ENCODE measurements around the gene THBD. TPM values are rescaled to one million over a fixed set of nuclear protein-coding genes. Genes with fewer than 3 reads are reported as not detected.

The THBD gene
- total RNA-seq, 1 experiment from 2014 or later: not detected

DNA sequence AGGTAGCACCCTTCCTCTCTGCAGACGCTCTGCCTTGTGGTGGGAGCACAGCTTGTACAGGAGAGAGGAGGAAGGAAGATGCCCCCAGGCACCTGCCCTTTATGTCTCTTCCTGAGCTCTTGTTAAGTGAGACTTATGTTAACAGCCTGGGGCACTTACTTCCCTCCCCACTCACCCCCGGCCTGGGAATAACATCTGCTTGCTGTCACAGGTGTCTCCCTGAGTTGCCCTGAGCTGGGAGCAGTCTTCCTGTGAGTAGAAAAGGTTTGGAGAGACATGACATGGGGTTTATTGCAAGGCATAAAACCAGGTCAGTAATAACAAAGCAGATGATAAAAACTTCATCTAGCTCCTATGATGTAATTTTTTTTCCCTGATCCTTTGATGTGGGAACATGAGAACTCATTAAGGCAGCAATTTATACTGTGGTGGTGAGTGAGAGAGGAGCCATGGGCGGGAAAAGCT lies 12.4 kb downstream of the THBD start:
- TF ChIP-seq, protein P1, sequence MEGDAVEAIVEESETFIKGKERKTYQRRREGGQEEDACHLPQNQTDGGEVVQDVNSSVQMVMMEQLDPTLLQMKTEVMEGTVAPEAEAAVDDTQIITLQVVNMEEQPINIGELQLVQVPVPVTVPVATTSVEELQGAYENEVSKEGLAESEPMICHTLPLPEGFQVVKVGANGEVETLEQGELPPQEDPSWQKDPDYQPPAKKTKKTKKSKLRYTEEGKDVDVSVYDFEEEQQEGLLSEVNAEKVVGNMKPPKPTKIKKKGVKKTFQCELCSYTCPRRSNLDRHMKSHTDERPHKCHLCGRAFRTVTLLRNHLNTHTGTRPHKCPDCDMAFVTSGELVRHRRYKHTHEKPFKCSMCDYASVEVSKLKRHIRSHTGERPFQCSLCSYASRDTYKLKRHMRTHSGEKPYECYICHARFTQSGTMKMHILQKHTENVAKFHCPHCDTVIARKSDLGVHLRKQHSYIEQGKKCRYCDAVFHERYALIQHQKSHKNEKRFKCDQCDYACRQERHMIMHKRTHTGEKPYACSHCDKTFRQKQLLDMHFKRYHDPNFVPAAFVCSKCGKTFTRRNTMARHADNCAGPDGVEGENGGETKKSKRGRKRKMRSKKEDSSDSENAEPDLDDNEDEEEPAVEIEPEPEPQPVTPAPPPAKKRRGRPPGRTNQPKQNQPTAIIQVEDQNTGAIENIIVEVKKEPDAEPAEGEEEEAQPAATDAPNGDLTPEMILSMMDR (IDR thresholded peaks at IDR 0.05; ENCODE audit: unreplicated experiment): no peak
- BruUV-seq (replicated peaks): no TSS peak
- no peak overlapping the region for H3K27ac Mint-ChIP-seq (ENCODE audit: unreplicated experiment)
- H3K4me1 Mint-ChIP-seq (ENCODE audit: low read depth, unreplicated experiment): no peaks in the 10 kb centered on the region
- intact Hi-C loops (cut with micrococcal nuclease; ENCODE audit: unreplicated experiment): no loop called here
- CTCF ChIA-PET: no interaction called here
- H3K4me3 Mint-ChIP-seq (ENCODE audit: low read depth, unreplicated experiment): no peak overlapping the region
- no peak for DNase-seq
- H3K27me3 Mint-ChIP-seq (ENCODE audit: unreplicated experiment): peaks cover 35% of the 10 kb centered on the region
- H3K36me3 Mint-ChIP-seq (ENCODE audit: insufficient read depth, unreplicated experiment): no peaks in the 10 kb centered on the region
- no peaks in the 10 kb centered on the region for H3K9me3 Mint-ChIP-seq (ENCODE audit: low read depth, unreplicated experiment)

DNA sequence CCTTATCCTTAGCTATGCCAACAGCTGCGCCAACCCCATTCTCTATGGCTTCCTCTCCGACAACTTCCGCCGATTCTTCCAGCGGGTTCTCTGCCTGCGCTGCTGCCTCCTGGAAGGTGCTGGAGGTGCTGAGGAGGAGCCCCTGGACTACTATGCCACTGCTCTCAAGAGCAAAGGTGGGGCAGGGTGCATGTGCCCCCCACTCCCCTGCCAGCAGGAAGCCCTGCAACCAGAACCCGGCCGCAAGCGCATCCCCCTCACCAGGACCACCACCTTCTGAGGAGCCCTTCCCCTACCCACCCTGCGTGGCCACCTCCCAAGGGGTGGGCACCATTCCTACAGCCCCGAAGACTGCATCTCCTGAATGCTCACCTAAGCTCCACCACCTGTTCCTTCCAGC lies 13.1 kb downstream of the THBD start:
- no peaks in the 10 kb centered on the region for H3K9me3 Mint-ChIP-seq (ENCODE audit: low read depth, unreplicated experiment)
- DNase-seq: no peak
- H3K4me1 Mint-ChIP-seq (ENCODE audit: low read depth, unreplicated experiment): no peaks in the 10 kb centered on the region
- BruUV-seq (replicated peaks): no TSS peak
- H3K27ac Mint-ChIP-seq (ENCODE audit: unreplicated experiment): no peak overlapping the region
- no peaks in the 10 kb centered on the region for H3K36me3 Mint-ChIP-seq (ENCODE audit: insufficient read depth, unreplicated experiment)
- intact Hi-C loops (cut with micrococcal nuclease; ENCODE audit: unreplicated experiment): no loop called here
- peaks cover 28% of the 10 kb centered on the region for H3K27me3 Mint-ChIP-seq (ENCODE audit: unreplicated experiment)
- no peak overlapping the region for H3K4me3 Mint-ChIP-seq (ENCODE audit: low read depth, unreplicated experiment)
- TF ChIP-seq, protein P1 (IDR thresholded peaks at IDR 0.05; ENCODE audit: unreplicated experiment): no peak
- CTCF ChIA-PET: no interaction called here

DNA sequence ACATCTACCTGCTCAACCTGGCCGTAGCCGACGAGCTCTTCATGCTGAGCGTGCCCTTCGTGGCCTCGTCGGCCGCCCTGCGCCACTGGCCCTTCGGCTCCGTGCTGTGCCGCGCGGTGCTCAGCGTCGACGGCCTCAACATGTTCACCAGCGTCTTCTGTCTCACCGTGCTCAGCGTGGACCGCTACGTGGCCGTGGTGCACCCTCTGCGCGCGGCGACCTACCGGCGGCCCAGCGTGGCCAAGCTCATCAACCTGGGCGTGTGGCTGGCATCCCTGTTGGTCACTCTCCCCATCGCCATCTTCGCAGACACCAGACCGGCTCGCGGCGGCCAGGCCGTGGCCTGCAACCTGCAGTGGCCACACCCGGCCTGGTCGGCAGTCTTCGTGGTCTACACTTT lies 13.7 kb downstream of the THBD start:
- peaks cover 22% of the 10 kb centered on the region for H3K27me3 Mint-ChIP-seq (ENCODE audit: unreplicated experiment)
- DNase-seq: no peak
- TF ChIP-seq, protein P1 (IDR thresholded peaks at IDR 0.05; ENCODE audit: unreplicated experiment): no peak
- BruUV-seq (replicated peaks): no TSS peak
- no peaks in the 10 kb centered on the region for H3K4me1 Mint-ChIP-seq (ENCODE audit: low read depth, unreplicated experiment)
- CTCF ChIA-PET: no interaction called here
- H3K9me3 Mint-ChIP-seq (ENCODE audit: low read depth, unreplicated experiment): no peaks in the 10 kb centered on the region
- intact Hi-C loops (cut with micrococcal nuclease; ENCODE audit: unreplicated experiment): no loop called here
- H3K36me3 Mint-ChIP-seq (ENCODE audit: insufficient read depth, unreplicated experiment): no peaks in the 10 kb centered on the region
- H3K27ac Mint-ChIP-seq (ENCODE audit: unreplicated experiment): no peak overlapping the region
- H3K4me3 Mint-ChIP-seq (ENCODE audit: low read depth, unreplicated experiment): no peak overlapping the region

DNA sequence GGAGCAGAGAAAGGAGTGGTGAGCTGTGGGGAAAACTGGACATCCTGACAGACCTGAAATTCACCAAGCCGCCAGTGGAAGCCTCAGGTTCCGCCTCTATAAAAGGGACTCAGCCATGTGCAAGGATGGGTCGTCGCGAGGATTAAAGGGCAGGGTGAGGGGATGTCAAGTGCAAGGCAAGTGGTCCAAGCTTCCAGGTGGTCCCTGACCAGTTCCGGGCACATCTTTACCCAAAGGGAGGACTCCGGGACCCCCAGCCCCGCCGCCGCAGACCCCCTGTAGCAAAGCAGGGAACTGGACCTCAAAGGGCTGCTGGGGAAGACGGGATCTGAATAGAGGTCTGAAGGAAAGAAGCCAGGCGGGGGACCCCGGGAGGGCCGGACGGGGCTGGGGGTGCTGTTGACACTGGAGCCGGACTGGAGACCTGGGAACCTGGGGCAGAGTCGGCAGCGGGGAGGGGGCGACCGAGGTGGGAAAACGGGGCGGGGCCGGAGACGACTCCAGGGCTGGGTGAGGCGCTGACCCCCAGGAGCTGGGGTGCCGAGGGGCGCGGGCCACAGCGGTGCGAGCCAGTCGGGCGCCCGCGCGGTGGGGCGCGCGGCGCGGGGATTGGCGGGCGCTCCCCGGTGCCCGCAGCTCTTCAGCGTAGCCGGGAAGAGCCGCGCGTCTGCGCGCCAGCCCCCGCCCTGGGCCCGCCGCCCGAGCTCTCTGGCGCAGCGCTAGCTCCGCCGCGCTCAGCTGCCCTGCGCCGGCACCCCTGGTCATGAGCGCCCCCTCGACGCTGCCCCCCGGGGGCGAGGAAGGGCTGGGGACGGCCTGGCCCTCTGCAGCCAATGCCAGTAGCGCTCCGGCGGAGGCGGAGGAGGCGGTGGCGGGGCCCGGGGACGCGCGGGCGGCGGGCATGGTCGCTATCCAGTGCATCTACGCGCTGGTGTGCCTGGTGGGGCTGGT lies 14.5 kb downstream of the THBD start, which contains the start of gene SSTR4:
SSTR4 (plus strand) TSS at position 592 of the 951 bp plus-strand sequence; CDS start at position 764, 172 bp downstream.
- BruUV-seq (replicated peaks): no TSS peak
- Mint-ChIP-seq H3K27me3 (ENCODE audit: unreplicated experiment) (peaks cover 14% of the 10 kb centered on the region), H3K36me3 (ENCODE audit: insufficient read depth, unreplicated experiment) (no peaks in the 10 kb centered on the region), H3K4me3 (ENCODE audit: low read depth, unreplicated experiment) (no peak within 1 kb of the TSS), H3K9me3 (ENCODE audit: low read depth, unreplicated experiment) (no peaks in the 10 kb centered on the region), H3K4me1 (ENCODE audit: low read depth, unreplicated experiment) (no peaks in the 10 kb centered on the region), H3K27ac (ENCODE audit: unreplicated experiment) (no peak within 1 kb of the TSS)
- CTCF ChIA-PET: no interaction called here
- intact Hi-C loops (cut with micrococcal nuclease; ENCODE audit: unreplicated experiment): no loop called here
- DNase-seq: no peak
- TF ChIP-seq, protein P1 (IDR thresholded peaks at IDR 0.05; ENCODE audit: unreplicated experiment): no peak

Data from Calu3 (cell line).